ENCODE data around the gene INTS11.

Gene INTS11

DNA sequence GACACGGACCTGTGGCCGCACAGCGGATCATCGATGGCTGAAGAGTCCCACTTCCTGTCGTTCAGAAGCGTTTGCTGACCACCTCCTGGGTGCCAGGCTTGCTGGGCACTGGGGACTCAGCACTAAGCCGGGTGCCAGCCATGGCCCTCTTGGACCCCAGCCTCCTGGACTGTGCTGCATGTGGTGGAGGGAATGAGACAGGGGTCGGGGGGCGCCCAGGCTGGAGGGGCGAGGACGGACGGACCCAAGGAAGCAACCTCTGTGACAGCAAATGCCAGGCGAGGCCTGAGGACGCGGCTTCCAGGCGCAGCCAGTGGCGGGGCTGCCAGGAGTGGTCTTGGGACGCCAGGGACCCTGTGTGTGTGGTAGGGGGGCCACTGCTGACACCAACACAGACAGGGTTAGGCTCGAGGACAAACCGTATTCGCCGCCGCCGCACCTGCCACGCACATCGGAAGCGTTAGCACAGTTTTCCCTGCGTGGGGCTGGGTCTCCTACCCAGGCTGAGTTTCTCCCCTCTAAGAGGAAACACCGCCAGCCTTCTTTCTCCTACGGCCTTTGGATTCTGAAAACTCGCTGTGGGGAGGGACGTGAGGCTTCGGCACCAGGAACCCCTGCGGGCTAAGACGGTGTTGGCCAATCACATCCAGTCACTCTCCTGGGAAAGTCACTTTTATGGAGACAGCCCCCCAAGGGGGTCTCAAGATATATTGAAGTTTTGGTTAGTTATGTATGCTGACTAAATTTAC, 36.9 kb upstream of the INTS11 start:
- Mint-ChIP-seq H3K27me3 (no peaks in the 10 kb centered on the region), H3K27ac (no peak overlapping the region), H3K9me3 (ENCODE audit: low read depth) (no peaks in the 10 kb centered on the region), H3K4me1 (ENCODE audit: low read depth) (peaks cover 22% of the 10 kb centered on the region), H3K36me3 (no peaks in the 10 kb centered on the region), H3K4me3 (no peak overlapping the region)

DNA sequence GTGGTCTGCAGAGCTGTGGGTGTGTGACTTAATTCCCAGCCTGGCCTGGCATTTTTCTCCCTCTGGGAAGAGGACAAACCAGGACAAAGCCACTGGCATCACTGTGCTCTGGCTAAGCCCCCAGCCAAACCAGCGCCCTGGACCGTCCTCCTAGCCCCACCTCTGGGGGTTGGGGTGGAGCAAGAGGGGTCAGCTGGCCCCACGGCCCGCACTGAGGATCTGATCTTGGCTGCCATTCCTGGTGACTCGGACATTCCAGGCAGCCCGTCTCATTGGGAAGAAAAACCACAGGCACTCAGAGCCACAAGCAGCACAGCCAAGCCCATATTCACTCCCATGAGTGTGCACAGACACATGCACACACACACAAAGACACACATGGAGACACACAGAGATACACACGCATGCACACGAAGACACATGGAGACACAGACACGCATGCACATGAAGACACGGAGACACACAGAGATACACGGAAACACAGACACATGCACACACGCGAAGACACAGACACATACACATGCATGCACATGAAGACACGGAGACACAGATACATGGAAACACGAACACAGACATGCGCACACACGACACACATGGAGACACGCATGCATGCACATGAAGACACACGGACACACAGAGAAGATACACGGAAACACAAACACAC, 36.2 kb upstream of the INTS11 start:
- H3K27ac Mint-ChIP-seq, result no peak overlapping the region
- H3K4me3 Mint-ChIP-seq, result no peak overlapping the region
- no peaks in the 10 kb centered on the region for H3K9me3 Mint-ChIP-seq (ENCODE audit: low read depth)
- H3K27me3 Mint-ChIP-seq, result no peaks in the 10 kb centered on the region
- H3K36me3 Mint-ChIP-seq, result no peaks in the 10 kb centered on the region
- H3K4me1 Mint-ChIP-seq (ENCODE audit: low read depth), result peaks cover 22% of the 10 kb centered on the region

DNA sequence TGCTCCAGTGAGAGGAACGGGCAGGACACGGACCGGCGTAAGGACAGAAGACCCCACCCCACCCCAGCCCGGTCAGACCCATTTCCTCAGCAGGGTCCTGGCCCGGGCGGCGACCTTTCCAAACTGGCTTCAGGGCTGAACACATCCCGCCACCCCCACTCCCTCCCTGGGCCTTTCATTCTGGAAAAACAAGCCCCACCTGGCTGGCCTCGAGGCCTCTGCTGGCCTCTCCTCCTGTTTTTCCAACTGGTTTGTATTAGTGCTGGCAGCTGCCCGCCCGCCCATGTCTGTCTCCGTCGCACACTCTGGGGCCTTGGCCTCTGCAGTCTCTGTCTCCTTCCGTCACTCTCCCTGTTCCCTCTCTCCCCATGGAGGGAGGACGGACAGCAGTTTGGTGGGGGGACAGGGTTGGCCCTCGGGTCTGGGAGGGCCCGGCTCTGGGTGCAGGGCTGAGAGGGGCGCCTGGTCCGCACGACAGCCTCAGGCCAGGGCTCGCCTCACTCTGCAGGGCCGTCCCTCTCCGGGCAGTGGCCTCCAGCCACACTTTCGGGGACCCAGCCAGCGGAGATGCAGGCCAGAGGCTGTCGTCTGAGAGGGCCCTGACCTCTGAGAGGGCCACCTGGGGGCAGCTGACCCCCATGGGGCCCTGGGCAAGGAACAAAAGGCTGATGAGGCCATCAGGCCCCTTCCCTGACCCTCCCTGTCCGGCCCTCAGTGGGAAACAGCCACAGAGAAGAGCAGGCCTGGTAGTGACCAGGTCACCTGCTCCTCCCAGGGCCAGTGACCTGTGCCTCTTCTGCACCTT, 35.4 kb upstream of the INTS11 start:
- H3K4me3 Mint-ChIP-seq, result no peak overlapping the region
- H3K9me3 Mint-ChIP-seq (ENCODE audit: low read depth), result no peaks in the 10 kb centered on the region
- no peak overlapping the region for H3K27ac Mint-ChIP-seq
- H3K36me3 Mint-ChIP-seq, result no peaks in the 10 kb centered on the region
- H3K27me3 Mint-ChIP-seq, result no peaks in the 10 kb centered on the region
- peaks cover 22% of the 10 kb centered on the region for H3K4me1 Mint-ChIP-seq (ENCODE audit: low read depth)

DNA sequence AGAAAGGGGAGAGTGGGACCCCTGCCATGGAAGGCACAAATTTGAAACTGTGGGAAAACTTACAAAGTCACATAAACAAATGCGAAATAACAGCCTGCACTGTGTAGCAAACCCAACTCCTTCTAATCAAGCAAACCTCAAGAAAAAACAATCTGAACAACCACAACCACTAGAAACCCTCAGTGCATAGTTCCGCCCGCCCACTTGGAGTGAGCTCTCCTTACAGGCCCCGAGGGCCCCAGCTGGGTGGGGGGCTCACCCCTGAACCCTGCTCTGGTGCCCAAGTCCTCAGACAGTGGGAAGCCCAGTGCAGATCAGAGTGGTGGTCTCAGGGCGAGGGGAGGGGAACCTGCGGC, 34.8 kb upstream of the INTS11 start:
- Mint-ChIP-seq H3K27ac (no peak overlapping the region), H3K9me3 (ENCODE audit: low read depth) (no peaks in the 10 kb centered on the region), H3K4me1 (ENCODE audit: low read depth) (peaks cover 22% of the 10 kb centered on the region), H3K36me3 (no peaks in the 10 kb centered on the region), H3K27me3 (no peaks in the 10 kb centered on the region), H3K4me3 (peak overlapping the region; percentile 40)

DNA sequence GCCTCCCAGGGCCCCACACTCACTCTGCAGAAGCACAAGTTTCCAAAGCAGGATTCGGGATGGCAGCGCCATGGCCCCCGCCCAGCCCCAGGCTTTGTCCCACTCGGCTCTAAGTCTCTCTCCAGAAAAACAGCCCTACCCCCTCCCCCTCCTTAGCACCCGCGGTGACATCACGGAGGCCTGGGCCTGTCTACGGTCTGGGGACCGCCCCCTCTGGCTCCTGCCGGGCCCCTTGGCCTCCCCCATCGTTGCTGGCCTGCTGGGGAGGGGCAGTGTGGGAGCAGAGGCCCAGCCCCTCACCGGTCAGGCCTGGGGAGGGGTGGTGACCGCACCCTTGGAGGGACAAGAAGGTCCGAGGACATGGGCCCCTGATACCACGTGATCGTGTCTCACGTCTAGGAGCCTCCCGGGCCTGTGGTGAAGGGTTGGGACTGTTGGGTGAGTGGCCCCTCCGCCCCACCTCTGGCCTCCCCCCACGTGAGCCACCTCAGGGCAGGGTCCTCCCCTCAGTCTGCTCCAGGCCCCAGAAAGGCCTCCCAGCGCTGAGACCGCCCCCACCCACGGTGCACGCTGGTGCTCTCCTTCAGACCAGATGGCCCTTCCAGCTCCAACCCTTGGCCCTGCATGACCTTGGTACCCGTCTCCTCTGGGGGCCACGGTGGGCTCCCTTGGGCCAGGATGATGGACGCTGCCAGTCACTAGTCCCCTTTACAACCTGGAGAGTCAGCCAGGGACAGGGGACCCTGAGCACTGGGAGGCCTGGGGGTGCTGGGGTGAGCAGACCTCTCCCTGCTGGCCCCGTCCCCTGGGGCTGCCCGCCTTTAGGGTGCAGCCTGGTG, 34.2 kb upstream of the INTS11 start, which contains the start of gene MXRA8:
TSS of gene MXRA8 (minus strand) at position 123 of the 839 bp plus-strand sequence. CDS start at position 72, 51 bp downstream.
- H3K4me1 Mint-ChIP-seq (ENCODE audit: low read depth), result peaks cover 22% of the 10 kb centered on the region
- no peaks in the 10 kb centered on the region for H3K9me3 Mint-ChIP-seq (ENCODE audit: low read depth)
- peak within 1 kb of the TSS; percentile 40 for H3K4me3 Mint-ChIP-seq
- H3K36me3 Mint-ChIP-seq, result no peaks in the 10 kb centered on the region
- H3K27ac Mint-ChIP-seq, result no peak within 1 kb of the TSS
- H3K27me3 Mint-ChIP-seq, result no peaks in the 10 kb centered on the region

DNA sequence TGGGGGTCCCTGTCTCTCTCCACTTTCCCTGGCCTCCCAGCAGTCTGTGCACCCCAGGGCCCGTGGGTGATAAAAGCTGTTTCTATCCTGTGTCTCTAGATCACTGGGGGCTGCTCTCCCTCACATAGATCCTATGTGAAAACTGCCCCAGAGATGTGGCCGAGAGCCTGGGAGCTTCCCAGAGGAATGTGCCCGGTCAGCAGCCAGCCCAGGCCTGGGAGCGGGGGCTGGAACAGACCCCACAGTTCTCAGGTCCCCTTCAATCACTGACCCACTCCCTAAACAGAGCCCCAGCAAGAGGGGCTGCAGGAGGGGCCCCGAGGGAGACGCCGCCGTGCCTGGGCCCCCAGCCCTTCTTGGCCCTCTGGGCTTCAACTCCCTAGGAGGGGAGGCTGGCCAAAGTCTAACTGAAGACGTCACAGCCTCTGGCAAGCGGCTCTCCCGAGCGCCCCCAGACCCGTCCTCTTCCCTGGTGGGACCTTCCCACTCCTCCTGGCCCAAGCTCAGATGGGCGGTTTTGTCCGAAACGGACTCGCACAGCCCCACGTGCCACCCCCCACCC, 33.5 kb upstream of the INTS11 start:
- Mint-ChIP-seq H3K9me3 (ENCODE audit: low read depth) (no peaks in the 10 kb centered on the region), H3K27me3 (no peaks in the 10 kb centered on the region), H3K27ac (no peak overlapping the region), H3K36me3 (no peaks in the 10 kb centered on the region), H3K4me1 (ENCODE audit: low read depth) (peaks cover 22% of the 10 kb centered on the region), H3K4me3 (no peak overlapping the region)

DNA sequence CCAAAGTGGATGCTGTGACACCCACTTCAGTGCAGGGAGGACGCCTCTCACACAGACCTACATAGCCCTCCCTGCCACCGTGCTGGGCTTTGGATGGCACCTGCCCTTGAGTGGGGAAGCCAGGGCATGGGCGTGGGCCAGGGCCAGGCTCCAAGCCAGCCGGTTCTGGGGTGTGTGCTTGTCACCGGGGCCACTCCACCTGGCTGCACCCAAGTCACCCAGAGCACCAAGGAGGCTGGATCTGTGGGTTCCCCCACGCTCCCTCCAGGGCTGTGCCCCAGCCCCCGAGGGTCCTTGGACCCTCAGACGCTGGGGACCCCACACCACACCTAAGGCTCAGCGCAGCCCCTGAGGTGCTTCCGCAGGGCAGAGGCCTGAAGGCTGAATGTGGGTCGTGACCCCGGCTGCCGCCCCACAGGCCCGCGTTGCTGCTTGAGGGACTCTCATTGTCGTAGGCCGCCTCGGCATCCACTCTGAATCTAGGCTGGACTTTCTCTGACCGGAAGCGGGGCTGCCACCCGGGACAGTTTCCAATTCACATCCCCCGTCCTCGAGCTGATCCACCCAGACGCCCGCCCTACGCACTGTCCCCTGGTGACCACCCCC, 32.4 kb upstream of the INTS11 start:
- Mint-ChIP-seq H3K36me3 (no peaks in the 10 kb centered on the region), H3K4me3 (no peak overlapping the region), H3K27me3 (peaks cover 2% of the 10 kb centered on the region), H3K9me3 (ENCODE audit: low read depth) (no peaks in the 10 kb centered on the region), H3K27ac (no peak overlapping the region), H3K4me1 (ENCODE audit: low read depth) (peaks cover 29% of the 10 kb centered on the region)

DNA sequence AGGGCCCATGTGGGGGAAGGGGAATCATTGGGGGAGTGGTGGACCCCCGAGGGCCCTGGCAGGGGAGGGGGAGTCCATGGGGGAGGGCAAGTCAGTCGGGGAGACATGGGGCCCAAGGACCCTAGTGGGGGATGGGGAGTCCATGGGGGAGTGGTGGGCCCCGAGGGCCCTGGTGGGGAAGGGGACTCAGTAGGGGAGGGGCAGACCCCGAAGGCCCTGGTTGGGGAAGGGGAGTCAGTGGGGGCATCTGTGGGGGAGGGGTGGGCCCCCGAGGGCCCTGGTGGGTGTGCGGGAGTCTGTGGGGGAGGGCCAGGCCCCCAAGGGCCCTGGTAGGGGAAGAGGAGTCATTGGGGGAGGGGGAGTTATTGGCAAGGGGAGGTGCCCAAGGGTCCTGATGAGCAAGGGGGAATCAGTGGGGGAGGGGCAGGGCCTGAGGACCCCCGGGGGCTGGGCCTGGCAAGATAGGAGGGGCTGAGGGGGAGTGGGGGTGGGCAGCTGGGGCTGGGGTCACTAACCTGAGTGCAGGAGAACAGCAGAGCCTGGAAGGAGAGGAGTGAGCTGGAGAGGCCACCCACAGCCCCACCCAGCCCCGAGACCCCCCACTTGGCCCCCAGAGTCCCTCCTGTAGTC, 31.8 kb upstream of the INTS11 start:
- Mint-ChIP-seq H3K4me3 (no peak overlapping the region), H3K27me3 (peaks cover 2% of the 10 kb centered on the region), H3K36me3 (no peaks in the 10 kb centered on the region), H3K27ac (no peak overlapping the region), H3K4me1 (ENCODE audit: low read depth) (peaks cover 29% of the 10 kb centered on the region), H3K9me3 (ENCODE audit: low read depth) (no peaks in the 10 kb centered on the region)

DNA sequence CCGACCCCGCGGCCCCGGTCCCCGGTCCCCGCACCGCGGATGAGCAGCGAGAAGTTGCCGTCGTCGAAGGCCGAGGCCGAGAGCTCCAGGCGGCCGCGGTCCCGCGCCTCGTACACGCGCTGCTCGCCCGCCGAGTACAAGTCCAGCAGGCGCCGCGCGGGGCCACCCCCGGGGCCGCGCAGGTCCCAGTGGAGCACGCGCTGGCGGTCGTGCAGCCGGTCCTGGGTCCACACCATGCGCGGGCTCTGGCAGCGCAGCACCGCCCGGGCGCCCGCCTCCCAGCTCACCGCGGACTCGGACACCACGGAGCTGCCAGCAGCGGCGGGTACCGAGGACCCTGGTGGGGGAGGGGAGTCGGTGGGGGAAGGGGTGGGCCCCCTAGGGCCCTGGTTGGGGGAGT, 31.0 kb upstream of the INTS11 start:
- Mint-ChIP-seq H3K9me3 (ENCODE audit: low read depth) (no peaks in the 10 kb centered on the region), H3K4me1 (ENCODE audit: low read depth) (peaks cover 24% of the 10 kb centered on the region), H3K4me3 (no peak overlapping the region), H3K36me3 (no peaks in the 10 kb centered on the region), H3K27ac (no peak overlapping the region), H3K27me3 (peaks cover 2% of the 10 kb centered on the region)

DNA sequence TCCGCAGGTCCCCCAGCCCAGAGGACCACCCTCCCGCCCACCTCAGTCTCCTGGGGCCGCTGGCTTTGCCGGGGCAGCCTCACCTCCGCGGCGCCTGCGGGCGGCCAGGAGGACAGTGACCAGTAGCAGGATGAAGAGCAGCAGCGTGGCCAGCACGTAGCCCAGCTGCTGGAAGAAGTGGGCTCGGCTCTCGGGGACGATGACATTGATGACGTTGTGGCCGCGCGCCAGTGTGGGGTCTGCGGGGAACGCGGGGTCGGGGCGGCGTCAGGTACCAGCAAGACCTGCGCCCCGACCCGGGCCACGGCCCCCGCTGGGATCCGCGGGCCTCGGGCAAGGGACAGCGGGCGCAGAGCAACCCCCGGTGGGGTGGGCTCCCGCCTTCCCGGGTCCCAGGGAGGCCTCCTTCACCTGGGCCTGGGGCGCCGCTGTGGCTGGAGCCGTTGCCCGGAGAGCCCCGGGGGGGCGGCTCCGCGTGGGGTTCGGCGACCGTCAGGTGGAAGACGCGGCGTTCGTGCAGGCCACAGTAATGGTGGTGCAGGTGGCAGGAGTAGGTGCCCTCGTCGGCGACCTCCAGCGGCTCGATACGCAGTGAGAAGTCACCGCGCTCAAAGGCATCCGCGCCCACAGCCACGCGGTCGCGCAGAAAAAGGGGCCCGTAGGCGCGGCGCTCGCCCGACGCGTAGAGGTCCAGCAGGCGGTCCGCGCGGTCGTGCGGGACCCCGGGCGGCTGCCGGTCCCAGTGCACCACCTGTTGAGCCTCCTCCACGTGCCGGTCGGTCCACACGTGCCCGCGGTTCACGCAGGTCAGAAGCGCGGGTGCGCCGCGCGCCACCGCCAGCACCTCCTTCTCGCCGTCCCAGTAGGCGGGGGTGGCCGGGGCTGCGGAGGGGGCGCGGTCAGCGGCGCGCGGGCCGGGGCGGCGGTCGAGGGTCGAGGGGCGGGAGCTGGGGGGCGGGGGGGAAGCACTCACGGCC, 30.1 kb upstream of the INTS11 start:
- Mint-ChIP-seq H3K36me3 (no peaks in the 10 kb centered on the region), H3K27me3 (peaks cover 2% of the 10 kb centered on the region), H3K9me3 (ENCODE audit: low read depth) (no peaks in the 10 kb centered on the region), H3K4me1 (ENCODE audit: low read depth) (peaks cover 21% of the 10 kb centered on the region), H3K27ac (no peak overlapping the region), H3K4me3 (peak overlapping the region; percentile 65)

DNA sequence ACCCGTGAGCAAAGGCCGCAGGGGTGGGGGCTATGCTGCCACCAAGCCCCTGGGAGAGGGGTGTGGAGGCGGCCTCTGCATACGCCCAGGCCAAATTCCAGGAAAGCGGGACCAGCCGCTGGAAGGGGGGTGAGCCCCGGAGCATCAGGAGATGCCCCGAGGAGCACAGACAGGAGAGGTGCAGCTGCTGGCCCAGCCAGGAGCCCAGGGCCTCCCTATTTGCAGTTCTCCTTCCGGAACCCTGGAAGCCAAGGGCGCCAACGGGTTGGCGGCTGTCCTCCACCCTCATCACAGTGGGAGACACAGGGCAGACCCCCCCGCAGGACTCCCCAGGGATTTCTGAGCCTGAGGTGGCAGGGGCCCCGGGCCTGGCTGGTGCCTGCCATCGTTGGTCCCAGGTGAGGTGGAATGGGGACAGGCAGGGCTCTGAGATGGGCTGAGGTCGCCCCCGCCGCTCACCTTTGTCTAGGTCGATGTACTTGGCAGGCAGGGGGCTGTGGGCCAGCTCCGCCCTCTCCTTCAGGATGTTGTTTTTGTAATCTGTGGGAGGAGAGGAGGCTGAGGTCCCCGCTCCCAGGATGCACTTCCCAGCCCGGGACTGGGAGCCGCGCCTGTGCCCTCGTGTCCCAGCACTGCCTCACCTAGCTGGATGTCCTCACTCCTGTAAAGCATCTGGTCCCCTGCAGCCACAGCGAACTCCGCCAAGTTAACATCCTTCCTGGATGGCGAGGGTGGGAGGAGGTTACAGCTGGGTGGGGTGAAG, 29.1 kb upstream of the INTS11 start:
- Mint-ChIP-seq H3K27ac (no peak overlapping the region), H3K9me3 (ENCODE audit: low read depth) (no peaks in the 10 kb centered on the region), H3K4me1 (ENCODE audit: low read depth) (peaks cover 14% of the 10 kb centered on the region), H3K36me3 (no peaks in the 10 kb centered on the region), H3K27me3 (peaks cover 2% of the 10 kb centered on the region), H3K4me3 (peak overlapping the region; percentile 23)

DNA sequence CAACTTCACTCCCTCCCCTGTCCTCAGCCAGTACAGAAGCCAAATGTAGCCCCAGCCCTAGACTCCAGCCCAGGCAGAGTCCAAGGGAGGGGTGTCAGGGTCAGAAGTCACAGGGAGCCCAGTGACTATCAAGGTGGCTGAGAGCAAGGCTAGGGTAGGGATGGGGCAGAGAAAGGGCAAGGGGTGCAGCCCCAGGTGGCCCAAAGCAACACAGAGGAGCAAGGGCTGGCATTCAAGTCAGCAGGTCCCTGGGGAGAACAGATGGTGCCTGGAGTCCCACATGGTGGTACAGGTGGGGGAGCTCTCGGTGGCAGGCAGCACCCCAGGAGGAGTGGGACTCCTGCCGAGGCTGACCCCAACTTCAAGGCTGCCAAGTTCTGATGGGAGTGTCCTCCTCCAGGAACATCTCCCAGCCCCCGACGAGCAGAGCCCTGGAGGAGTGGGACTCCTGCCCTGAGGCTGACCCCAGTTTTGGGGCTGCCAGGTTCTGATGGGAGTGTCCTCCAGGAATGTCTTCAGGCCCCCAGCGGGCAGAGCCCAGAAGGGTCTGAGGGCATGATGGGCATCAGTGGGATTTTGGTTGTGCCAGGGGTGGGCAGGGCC, 28.4 kb upstream of the INTS11 start:
- H3K27ac Mint-ChIP-seq, result no peak overlapping the region
- H3K4me1 Mint-ChIP-seq (ENCODE audit: low read depth), result peaks cover 11% of the 10 kb centered on the region
- no peaks in the 10 kb centered on the region for H3K36me3 Mint-ChIP-seq
- H3K27me3 Mint-ChIP-seq, result peaks cover 2% of the 10 kb centered on the region
- no peaks in the 10 kb centered on the region for H3K9me3 Mint-ChIP-seq (ENCODE audit: low read depth)
- peak overlapping the region; percentile 74 for H3K4me3 Mint-ChIP-seq

Data from activated naive CD8-positive, alpha-beta T cell (primary cell).